HG03432 (cell line): Measurements from ENCODE around the gene HMOX2.

ENCODE experiments used
- ATAC-seq: cut with Tn5 transposase; IDR thresholded peaks from one replicate; pipeline ENCODE4 v1.9.1; 2021; ENCODE audit warnings: mild to moderate bottlenecking, moderate library complexity; ENCODE audit not compliant: unreplicated experiment

The HMOX2 gene

DNA sequence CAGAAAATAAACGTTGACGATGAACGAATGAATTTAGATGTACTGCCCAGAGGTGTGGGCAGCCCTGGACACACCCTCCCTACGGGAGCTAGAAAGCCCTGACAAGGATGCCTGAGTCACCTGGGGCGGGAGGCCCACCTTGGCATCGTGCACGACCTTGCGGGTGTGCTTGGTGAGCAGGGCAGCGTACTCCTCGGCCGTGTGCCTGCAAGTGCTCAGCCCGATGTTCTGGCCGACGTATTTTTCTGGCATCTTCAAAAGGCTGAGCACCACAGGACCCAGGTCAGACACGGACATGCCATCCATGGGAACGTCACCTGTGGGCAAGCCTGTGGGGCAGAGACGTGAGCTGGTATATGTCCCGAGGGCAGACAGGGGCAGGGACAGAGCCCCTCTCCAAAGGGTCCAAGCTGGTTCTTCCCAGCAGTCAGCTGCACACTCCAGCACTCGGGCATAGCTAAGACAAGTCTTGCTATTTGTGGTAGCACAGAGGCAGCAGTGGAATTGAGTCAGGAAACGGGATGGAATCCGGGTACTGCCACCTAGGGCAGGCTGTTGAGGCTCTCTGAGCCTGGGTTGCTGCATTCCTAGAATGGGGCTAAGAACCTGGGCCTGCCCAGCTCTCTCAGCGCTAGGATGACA lies 12.6 kb upstream of the HMOX2 start:
- ATAC-seq = no peak

DNA sequence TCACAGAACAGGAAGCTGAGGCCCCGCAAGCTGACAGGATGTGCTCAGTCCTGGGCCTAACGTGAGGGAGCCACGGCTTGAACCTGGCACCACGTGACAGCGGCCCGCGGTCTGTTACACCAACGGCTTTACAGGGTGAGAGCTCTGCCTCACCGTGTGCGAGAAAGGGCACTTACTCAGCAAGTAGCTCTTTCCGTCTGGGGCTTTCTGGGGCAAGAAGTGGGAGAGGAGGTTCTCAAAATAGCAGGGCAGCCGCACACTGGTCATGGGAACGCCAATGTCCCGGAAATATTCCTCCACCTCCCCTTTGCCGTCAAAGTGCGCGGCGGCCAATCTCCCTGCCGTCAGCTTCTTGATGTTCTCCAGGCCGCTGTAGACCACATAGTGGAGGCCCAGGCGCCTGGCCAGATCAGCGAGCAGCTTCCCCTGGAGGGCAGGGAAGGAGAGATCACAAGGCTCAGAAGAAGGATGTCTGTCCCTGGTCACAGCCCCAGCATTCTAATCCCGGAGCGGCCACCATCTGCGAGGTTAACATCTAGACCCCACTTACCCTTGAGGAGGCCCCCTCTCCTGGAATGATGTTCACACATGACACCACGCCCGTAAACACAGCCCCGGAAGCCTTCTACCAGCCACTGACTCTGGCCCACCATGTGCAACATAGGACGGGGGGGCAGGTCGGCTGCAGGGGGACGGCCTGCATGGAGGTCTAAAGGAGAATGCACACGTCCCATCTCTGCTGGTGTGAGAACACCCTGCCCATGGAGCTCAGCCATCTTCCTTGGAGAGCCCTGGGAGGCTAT lies 10.0 kb upstream of the HMOX2 start:
- ATAC-seq = no peak

DNA sequence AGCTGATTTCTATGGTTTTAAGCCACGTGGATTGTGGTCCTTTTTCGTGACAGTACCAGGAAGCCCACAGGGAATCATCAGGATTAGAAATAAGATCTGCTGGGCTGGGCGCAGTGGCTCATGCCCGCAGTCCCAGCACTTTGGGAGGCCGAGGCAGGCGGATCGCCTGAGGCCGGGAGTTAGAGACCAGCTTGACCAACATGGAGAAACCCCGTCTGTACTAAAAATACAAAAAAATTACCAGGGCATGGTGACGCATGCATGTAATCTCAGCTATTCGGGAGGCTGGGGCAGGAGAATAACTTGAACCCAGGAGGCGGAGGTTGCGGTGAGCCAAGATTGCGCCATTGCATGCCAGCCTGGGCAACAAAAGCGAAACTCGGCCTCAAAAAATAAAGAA lies 8.3 kb upstream of the HMOX2 start:
- no peak for ATAC-seq

- no peak for ATAC-seq
Observed at GRCh38 chr16:4468972-4469371, 7.2 kb upstream of the HMOX2 start.

DNA sequence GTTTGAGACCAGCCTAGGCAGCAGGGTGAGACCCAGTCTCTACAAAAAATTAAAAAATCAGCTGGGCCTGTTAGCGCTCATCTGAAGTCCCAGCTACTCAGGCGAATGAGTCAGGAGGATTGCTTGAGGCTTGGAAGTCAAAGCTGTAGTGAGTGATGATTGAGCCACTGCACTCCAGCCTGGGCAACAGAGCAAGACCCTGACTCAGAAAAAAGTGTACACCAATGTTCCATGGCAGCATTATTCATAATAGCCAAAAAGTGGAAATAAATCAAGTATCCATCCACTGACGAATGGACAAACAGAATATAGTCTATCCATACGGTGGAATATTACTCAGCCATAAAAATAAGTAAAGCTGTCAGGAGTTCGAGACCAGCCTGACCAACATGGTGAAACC lies 4.3 kb upstream of the HMOX2 start:
- no peak for ATAC-seq

DNA sequence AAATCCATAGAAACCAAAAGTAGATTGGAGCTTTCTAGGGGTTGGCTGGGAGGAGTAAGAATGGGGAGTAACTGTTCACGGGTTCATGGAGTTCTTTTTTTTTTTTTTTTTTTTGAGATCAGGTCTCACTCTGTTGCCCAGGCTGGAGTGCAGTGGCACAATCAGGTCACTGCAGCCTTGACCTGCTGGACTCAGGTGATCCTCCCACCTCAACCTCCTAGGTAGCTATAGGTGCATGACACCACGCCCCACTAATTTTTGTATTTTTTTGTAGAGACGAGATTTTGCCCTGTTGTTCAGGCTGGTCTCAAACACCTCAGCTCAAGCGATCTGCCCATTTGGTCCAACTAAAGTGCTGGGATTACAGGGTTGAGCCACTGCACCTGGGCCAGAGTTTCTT lies 3.3 kb upstream of the HMOX2 start:
- no peak for ATAC-seq

DNA sequence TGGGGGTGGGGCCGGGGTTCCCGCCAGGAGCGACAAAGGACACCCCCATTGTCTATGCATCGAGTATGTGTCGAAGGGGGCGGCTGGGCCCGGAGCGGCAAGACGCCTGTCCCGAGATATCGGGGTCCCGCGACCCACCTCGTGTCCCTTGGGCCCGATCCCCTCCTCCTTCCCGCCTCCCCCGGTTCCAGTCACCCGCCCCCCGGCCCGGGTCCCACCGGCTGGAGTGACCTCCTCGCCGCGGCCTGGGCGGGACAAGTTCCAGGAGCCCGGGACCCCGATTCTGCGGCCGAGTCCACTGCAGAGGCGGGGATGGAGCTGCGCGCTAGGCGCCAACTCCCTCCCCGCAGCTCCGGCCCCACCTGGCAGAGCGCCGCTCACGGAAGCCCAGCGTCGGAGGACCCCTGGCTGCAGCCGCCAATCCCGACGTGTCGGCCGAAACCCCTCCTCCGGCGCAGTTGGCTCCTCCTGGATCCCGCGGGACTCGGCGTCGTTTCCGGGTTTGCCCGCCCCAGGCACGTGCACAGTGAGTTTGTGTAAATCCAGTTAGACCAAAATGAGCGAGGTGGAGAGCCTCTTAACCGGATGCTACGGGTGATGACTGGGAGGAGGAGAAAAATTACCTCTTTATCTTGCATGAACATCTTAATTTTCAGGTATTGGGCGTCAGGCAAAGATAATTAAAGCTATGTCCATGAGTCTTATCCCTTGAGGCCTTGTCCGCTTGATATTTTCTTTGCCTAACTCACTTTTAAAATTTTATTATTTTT lies 1.8 kb upstream of the HMOX2 start, which contains the start of gene NMRAL1:
TSS of gene NMRAL1 (minus strand) at position 434 of the 770 bp plus-strand sequence. CDS start 493 bp downstream, outside the sequence.
- ATAC-seq = peak; percentile 50

DNA sequence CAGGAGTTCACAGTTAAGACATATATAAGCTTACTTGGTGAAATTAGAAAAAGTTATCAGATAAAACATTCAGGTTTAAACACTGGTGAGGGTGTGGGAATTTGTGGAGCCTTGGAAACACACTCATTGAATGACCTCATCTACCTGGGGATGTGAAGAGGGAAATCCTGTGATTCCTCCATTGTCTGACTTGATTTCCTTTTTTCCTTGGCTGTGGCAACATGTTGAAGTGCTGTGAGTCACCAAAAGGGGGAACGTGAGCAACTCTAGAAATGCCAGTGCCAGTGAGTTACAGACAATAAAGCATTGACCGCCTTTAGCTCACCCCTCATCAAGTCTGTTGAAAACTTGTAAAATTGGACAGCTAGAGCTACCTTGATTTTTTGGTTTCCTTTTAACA lies 1.8 kb downstream of the HMOX2 start:
- ATAC-seq = no peak

GRCh38 chr16:4481526-4481925 lies 5.3 kb downstream of the HMOX2 start:
- no peak for ATAC-seq

DNA sequence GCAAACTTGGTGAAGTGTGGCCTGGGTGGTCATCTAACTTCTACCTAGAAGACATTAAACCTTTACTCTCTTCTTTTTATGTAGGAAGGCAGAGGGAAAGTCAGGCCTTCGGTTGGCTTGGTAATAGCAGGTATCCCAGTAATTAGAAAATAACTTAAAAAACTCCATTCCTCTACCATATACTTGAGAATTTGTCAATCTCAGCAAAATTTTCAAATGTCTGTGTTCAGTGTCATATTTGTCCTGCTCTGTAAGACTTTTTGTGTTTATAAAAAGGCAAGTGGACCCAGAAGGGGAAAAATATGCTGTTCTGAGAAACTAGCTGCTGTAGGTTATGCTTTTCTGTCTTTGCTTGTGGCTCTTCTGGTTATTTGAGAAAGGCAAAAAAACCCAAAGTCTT lies 5.8 kb downstream of the HMOX2 start:
- no peak for ATAC-seq

- no peak for ATAC-seq
Observed at GRCh38 chr16:4486126-4486893, 10.1 kb downstream of the HMOX2 start.

DNA sequence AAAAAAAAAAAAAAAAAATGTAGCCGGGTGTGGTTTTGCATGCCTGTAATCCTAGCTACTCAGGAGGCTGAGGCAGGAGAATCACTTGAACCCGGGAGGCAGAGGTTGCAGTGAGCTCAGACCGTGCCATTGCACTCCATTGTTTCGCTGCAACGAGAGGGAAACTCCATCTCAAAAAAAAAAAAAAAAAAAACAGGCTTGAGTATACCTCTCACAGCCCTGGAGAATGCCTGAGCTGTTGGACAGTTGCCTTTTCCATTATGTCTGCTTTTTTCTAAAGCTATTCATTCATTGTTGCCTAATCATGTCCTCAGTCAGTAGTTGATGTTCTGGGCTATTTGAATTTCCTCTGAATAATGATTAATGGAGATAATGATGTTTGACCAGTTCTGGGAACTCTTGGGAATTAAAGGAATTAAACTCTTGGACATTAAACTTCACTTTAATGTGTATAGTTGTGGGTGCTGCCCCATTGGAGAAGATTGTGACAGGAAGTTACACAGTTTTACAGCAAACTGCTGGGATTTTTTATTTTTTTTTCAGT lies 11.8 kb downstream of the HMOX2 start:
- ATAC-seq = no peak

- no peak for ATAC-seq
Observed at GRCh38 chr16:4488499-4488967, 12.3 kb downstream of the HMOX2 start.

DNA sequence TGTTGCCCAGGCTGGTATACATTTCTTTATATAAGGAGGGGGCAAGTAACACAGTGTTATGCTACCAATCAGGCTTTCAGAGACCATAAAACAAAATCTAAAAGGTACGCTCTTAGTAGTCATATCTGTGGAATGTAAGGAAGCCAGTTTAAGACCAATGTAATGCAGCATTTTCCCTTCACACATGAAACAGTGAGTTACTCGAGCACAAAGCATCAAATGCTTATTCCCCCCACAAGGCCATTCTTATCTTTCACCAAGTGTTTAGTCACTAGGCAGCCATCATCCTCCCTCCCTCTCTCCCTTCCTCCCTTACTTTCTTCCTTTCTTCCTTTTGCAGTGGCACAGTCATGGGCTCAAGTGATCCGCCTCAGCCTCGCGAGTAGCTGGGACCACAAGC lies 12.8 kb downstream of the HMOX2 start:
- no peak for ATAC-seq

GRCh38 chr16:4491898-4492297 lies 15.7 kb downstream of the HMOX2 start:
- no peak for ATAC-seq

DNA sequence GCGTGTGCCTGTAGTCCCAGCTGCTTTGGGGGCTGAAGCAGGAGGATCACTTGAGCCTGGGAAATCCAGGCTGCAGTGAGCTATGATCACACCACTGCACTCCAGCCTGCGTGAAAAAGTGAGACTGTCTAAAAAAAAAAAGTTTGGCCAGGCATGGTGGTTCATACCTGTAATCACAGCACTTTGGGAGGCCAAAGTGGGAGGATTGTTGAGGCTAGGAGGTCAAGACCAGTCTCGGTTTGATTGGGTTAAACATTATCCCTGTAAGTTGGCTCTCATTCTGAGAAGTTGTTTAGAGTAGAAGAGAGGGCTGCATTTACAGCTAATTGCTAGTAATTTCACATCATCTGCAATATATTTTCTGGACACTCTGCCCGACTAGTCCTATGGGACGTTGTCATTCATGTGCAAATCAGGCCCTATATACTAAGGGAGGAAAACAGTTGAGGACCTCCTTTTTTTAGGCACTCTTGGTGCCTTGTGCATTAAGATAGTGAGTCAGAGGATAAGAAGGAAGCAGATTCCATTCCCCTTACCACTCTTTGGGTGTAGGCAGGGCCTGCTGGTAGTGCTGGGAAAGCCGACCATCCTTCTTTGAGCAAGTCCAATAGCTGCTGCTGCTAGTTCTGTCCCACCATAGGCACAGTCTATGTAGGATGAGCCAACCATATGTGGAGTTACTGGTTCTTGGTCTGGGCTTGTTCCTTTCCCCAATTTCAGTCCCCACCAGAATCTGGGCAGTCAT lies 18.7 kb downstream of the HMOX2 start:
- ATAC-seq = no peak

- ATAC-seq = no peak
Observed at GRCh38 chr16:4495766-4496165, 19.6 kb downstream of the HMOX2 start.

GRCh38 chr16:4496305-4496704 lies 20.1 kb downstream of the HMOX2 start:
- ATAC-seq = no peak

- no peak for ATAC-seq
Observed at GRCh38 chr16:4498546-4499195, 22.5 kb downstream of the HMOX2 start.
